Vagina (tissue), 2 donors: Measurements from ENCODE around the gene CELSR3.

ENCODE experiments used
- CTCF ChIP-seq, 3 experiments: fragments of 450-650 bp in 2 of 3; fragments of 200-600 bp in 1 of 3; sonication (generic) in 1 of 3; IDR thresholded peaks; one replicate each; pipeline ENCODE4 v1.5.1; 2017 to 2019; ENCODE audit warnings: antibody characterized with exemption in 3 of 3, mild to moderate bottlenecking in 2 of 3, moderate library complexity in 2 of 3
- POLR2A ChIP-seq, 2 donors: fragments of 450-650 bp; IDR thresholded peaks; one replicate each; pipeline ENCODE4 v1.6.1; 2017; ENCODE audit warnings: antibody characterized with exemption in 2 of 2, mild to moderate bottlenecking in 2 of 2, moderate library complexity in 2 of 2
- POLR2AphosphoS5 ChIP-seq, 2 donors: sonication (generic); formaldehyde crosslinking; IDR thresholded peaks; one replicate each; pipeline ENCODE4 v1.9.0; 2017; ENCODE audit warnings: antibody characterized with exemption in 2 of 2, mild to moderate bottlenecking in 2 of 2, low read depth in 1 of 2; ENCODE audit not compliant: insufficient read depth in 1 of 2

DNA sequence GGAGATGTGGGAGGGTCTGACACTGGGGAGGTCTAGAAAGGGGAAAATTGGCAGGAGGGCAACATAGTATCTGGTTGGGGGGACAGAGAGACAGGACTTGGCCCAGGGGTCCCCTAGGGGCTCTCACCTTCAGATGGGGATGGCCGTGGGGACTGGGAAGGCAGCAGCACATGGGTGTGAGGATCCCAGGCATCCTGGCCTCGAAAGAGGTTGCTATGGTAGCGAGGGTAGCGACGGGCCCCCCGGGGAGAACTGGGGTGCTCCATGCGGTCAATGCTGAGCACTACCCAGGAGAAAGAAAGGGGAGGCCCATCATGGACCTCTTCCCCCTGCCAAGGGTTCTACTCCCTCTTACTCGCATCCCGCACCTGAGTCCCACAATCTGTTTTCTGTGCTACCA, 15.0 kb downstream of the CELSR3 start:
- TF ChIP-seq POLR2AphosphoS5 (IDR thresholded peaks at IDR 0.05; ENCODE audit: insufficient read depth in 1 of 2, low read depth in 1 of 2): no peak
- no peak for TF ChIP-seq POLR2A (IDR thresholded peaks at IDR 0.05)
- TF ChIP-seq CTCF (IDR thresholded peaks at IDR 0.05): no peak
